Body of pancreas (tissue), 4 donors: ENCODE results near the gene CCDC12.

ENCODE experiments used
- POLR2A ChIP-seq, 3 donors: fragments of 450-650 bp; IDR thresholded peaks; one replicate each; pipeline ENCODE4 v1.6.1; 2016; ENCODE audit warnings: antibody characterized with exemption in 3 of 3, mild to moderate bottlenecking in 2 of 3
- TF ChIP-seq, protein P1 (sequence below), 7 experiments: fragments of 450-650 bp in 4 of 7; fragments of 200-600 bp in 3 of 7; sonication (generic) in 3 of 7; IDR thresholded peaks; one replicate each; pipeline ENCODE4 v1.5.1; 2016 to 2019; ENCODE audit warnings: antibody characterized with exemption in 7 of 7

DNA sequence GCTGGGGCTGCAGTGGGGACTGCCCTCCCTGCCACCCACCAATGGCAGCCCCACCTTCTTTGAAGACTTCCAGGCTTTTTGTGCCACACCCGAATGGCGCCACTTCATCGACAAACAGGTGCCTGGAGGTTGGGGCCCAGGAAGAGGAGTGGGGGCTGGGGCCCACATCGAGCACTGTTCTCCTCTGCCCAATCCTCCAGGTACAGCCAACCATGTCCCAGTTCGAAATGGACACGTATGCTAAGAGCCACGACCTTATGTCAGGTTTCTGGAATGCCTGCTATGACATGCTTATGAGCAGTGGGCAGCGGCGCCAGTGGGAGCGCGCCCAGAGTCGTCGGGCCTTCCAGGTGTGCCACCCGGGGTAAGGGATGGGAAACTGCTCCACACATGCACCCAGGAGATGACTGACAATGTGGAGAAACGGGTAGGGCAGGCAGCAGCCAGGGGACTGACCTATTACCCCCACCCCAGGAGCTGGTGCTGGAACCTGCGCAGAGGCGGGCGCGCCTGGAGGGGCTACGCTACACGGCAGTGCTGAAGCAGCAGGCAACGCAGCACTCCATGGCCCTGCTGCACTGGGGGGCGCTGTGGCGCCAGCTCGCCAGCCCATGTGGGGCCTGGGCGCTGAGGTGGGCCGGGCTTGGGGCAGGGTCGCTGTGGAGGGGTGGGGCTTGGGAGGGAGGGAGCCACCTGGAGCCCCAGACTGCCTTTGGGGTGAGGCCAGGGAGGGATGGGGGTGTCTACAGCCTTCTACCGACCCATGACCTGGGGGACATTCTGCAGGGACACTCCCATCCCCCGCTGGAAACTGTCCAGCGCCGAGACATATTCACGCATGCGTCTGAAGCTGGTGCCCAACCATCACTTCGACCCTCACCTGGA lies 25.9 kb upstream of the CCDC12 start:
- TF ChIP-seq, protein P1, sequence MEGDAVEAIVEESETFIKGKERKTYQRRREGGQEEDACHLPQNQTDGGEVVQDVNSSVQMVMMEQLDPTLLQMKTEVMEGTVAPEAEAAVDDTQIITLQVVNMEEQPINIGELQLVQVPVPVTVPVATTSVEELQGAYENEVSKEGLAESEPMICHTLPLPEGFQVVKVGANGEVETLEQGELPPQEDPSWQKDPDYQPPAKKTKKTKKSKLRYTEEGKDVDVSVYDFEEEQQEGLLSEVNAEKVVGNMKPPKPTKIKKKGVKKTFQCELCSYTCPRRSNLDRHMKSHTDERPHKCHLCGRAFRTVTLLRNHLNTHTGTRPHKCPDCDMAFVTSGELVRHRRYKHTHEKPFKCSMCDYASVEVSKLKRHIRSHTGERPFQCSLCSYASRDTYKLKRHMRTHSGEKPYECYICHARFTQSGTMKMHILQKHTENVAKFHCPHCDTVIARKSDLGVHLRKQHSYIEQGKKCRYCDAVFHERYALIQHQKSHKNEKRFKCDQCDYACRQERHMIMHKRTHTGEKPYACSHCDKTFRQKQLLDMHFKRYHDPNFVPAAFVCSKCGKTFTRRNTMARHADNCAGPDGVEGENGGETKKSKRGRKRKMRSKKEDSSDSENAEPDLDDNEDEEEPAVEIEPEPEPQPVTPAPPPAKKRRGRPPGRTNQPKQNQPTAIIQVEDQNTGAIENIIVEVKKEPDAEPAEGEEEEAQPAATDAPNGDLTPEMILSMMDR (IDR thresholded peaks at IDR 0.05) = no peak
- no peak for TF ChIP-seq POLR2A (IDR thresholded peaks at IDR 0.05)
